K562 (cell line): Measurements from ENCODE around the gene JMJD1C. TPM values are rescaled to one million over a fixed set of nuclear protein-coding genes. Genes with fewer than 3 reads are reported as not detected.

ENCODE experiments used
- ATAC-seq: fragments of 200-7000 bp; cut with Tn5 transposase; 3 replicates; pipeline ENCODE4 v1.9.1; 2020; ENCODE audit warnings: moderate library complexity
- BruUV-seq: library from RNA; stranded (reverse); fragments of 400-500 nt; replicated peaks from 2 replicates; lab custom pipeline; 2021; lab: Mats Ljungman, UMichigan
- CTCF ChIA-PET: fragments of 300-600 bp; formaldehyde crosslinking; extraction: SDS; loops from one replicate; lab custom pipeline; 2021; ENCODE audit warnings: low intra/inter-chr PET ratio; lab: Yijun Ruan, JAX
- POLR2A ChIA-PET: fragments of 300-600, 350-650 bp; sonication (Branson Sonifier 250); formaldehyde crosslinking; extraction: SDS; loops from one replicate; lab custom pipeline; 2021; ENCODE audit warnings: antibody characterized with exemption, inconsistent platforms; lab: Yijun Ruan, JAX
- DNase-seq, 4 experiments: peaks; one replicate each; pipeline versions ENCODE4 v3.0.0 to v3.0.0-alpha.2; 2011 to 2018; ENCODE audit warnings: low spot score in 3 of 4, mixed read lengths in 3 of 4; ENCODE audit errors: extremely low read depth in 1 of 4
- FAIRE-seq: peaks from 2 replicates; lab custom pipeline; 2011; peaks lifted over from hg19 to GRCh38; lab: Jason Lieb, UNC
- H2AFZ ChIP-seq: 2 replicates; pipeline ENCODE4 v1.6.0; 2011; ENCODE audit warnings: low read depth, low read length, control low read depth, inconsistent platforms
- H3K27ac ChIP-seq: fragments of 200-600 bp; 3 replicates; pipeline ENCODE4 v1.8.0; 2011; ENCODE audit warnings: low read depth, mild to moderate bottlenecking, control low read depth, inconsistent platforms, low read length, moderate library complexity, mixed read lengths; ENCODE audit errors: extremely low read depth
- H3K27me3 ChIP-seq, 2 experiments: fragments of 300-600 bp in 1 of 2; 2 replicates in 1 of 2; 3 replicates in 1 of 2; pipeline versions ENCODE4 v1.6.0 to v1.8.0; 2011; ENCODE audit warnings: inconsistent platforms in 2 of 2, low read length in 2 of 2, mild to moderate bottlenecking in 1 of 2, mixed read lengths in 1 of 2, moderate library complexity in 1 of 2; ENCODE audit not compliant: control insufficient read depth in 2 of 2, insufficient read depth in 2 of 2
- H3K36me3 ChIP-seq: fragments of 300-600 bp; 3 replicates; pipeline ENCODE4 v1.8.0; 2011; ENCODE audit warnings: mild to moderate bottlenecking, low read length, inconsistent platforms; ENCODE audit not compliant: control insufficient read depth, insufficient read depth
- H3K4me1 ChIP-seq, 2 experiments: fragments of 200-600 bp in 1 of 2; replicated peaks in 1 of 2; 2 replicates in 1 of 2; 3 replicates in 1 of 2; pipeline versions ENCODE4 v1.5.1 to v1.8.0; 2011; ENCODE audit warnings: inconsistent platforms in 2 of 2, low read length in 2 of 2, mild to moderate bottlenecking in 1 of 2, mixed read lengths in 1 of 2, moderate library complexity in 1 of 2; ENCODE audit not compliant: control insufficient read depth in 2 of 2, insufficient read depth in 2 of 2
- H3K4me2 ChIP-seq: 2 replicates; pipeline ENCODE4 v1.6.1; 2011; ENCODE audit warnings: low read length, control low read depth, inconsistent platforms, mixed read lengths; ENCODE audit not compliant: insufficient read depth
- H3K4me3 ChIP-seq: fragments of 200-600 bp; sonication (generic), shearing (Covaris generic); 2 replicates; pipeline ENCODE4 v1.5.1; 2016; ENCODE audit warnings: control low read depth, inconsistent platforms
- H3K79me2 ChIP-seq: fragments of 200-600 bp; 3 replicates; pipeline ENCODE4 v1.8.0; 2011; ENCODE audit warnings: low read length, inconsistent platforms; ENCODE audit not compliant: control insufficient read depth, insufficient read depth
- H3K9ac ChIP-seq, 2 experiments: 2 replicates each; pipeline versions ENCODE4 v1.6.0 to v1.6.1; 2011; ENCODE audit warnings: low read depth in 2 of 2, low read length in 2 of 2, control low read depth in 1 of 2, inconsistent platforms in 1 of 2, mild to moderate bottlenecking in 1 of 2, mixed read lengths in 1 of 2; ENCODE audit not compliant: insufficient read depth in 1 of 2
- H3K9me1 ChIP-seq: one replicate; pipeline ENCODE4 v1.6.0; 2011; ENCODE audit warnings: inconsistent platforms, mild to moderate bottlenecking, low read length, moderate library complexity; ENCODE audit not compliant: control insufficient read depth, insufficient read depth
- H3K9me3 ChIP-seq: replicated peaks from 2 replicates; pipeline ENCODE4 v1.5.1; 2011; ENCODE audit warnings: low read depth, low read length, inconsistent platforms; ENCODE audit not compliant: control insufficient read depth, insufficient read depth
- H4K20me1 ChIP-seq: replicated peaks from 2 replicates; pipeline ENCODE4 v1.6.1; 2011; ENCODE audit warnings: low read length, inconsistent platforms, mixed read lengths; ENCODE audit not compliant: control insufficient read depth, insufficient read depth
- ARID1B ChIP-seq: fragments of 450-650 bp; IDR thresholded peaks from 2 replicates; pipeline ENCODE4 v1.6.1; 2016; ENCODE audit warnings: antibody characterized with exemption, mild to moderate bottlenecking, inconsistent platforms
- CBFA2T3 ChIP-seq: fragments of 450-650 bp; IDR thresholded peaks from 2 replicates; pipeline ENCODE4 v1.6.1; 2017
- FOXK1 ChIP-seq: sonication (generic); formaldehyde crosslinking; IDR thresholded peaks from 2 replicates; pipeline ENCODE4 v1.8.0; 2022; ENCODE audit warnings: missing genetic modification reagents, mild to moderate bottlenecking, borderline replicate concordance
- HDAC3 ChIP-seq: fragments of 450-650 bp; IDR thresholded peaks from 2 replicates; pipeline ENCODE4 v1.6.1; 2018; ENCODE audit warnings: borderline replicate concordance, mild to moderate bottlenecking, moderate library complexity; ENCODE audit not compliant: partially characterized antibody
- POU5F1 ChIP-seq: fragments of 150-350 bp; IDR thresholded peaks from 2 replicates; pipeline ENCODE4 v1.6.1; 2014; ENCODE audit warnings: borderline replicate concordance, low read length, low read depth, mild to moderate bottlenecking; ENCODE audit not compliant: partially characterized antibody
- TAL1 ChIP-seq: fragments of 450-650 bp; IDR thresholded peaks from 2 replicates; pipeline ENCODE4 v1.6.1; 2016; ENCODE audit warnings: mild to moderate bottlenecking
- ZNF445 ChIP-seq: fragments of 250-450 bp; sonication (Bioruptor Pico); IDR thresholded peaks from 2 replicates; pipeline ENCODE4 v1.4.0; 2020; ENCODE audit warnings: low read depth, mild to moderate bottlenecking, moderate library complexity
- ZZZ3 ChIP-seq: fragments of 450-650 bp; IDR thresholded peaks from 2 replicates; pipeline ENCODE4 v1.6.1; 2016; ENCODE audit warnings: antibody characterized with exemption, mild to moderate bottlenecking, moderate library complexity
- WGBS: fragments of 100-300 bp; shearing (Covaris generic); methylation state at CpG from one replicate; pipeline ENCODE4 v1.1.6; 2016; ENCODE audit warnings: low coverage, mixed read lengths; ENCODE audit not compliant: insufficient coverage; ENCODE audit errors: missing lambda C conversion rate; 5-methylcytosine and 5-hydroxymethylcytosine counted together
- in situ Hi-C: fragments of 300-500 bp; cut with MboI; formaldehyde crosslinking; loops from 4 replicates; pipeline ENCODE4 v1.15.0; 2018; ENCODE audit warnings: inconsistent platforms, mixed read lengths
- intact Hi-C: fragments of 100-400 bp; cut with micrococcal nuclease; formaldehyde crosslinking; loops from 2 replicates; pipeline ENCODE4 v1.14.2; 2022
- polyA plus RNA-seq, 8 experiments: library from polyadenylated mRNA; depleted of rRNA in 4 of 8; stranded (reverse) in 5 of 8; unstranded in 3 of 8; fragments of >200 nt; fragmentation: Nextera tagmentation in 2 of 8; fragmentation: Illumina TruSeq in 1 of 8; extraction: Ambion mirVana in 2 of 8; extraction: Trizol in 1 of 8; gene quantifications; 2 replicates each; pipeline versions ENCODE4 v1.2.1 to v1.2.3, GENCODE V29; 2011 to 2014; ENCODE audit warnings: inconsistent platforms in 1 of 8, missing spikeins in 1 of 8
- total RNA-seq, 7 experiments: library from RNA; depleted of rRNA in 6 of 7; stranded (reverse); fragments of >200 nt in 6 of 7; fragmentation: Illumina TruSeq in 2 of 7; extraction: Trizol in 2 of 7; gene quantifications; 2 replicates each; pipeline versions ENCODE4 v1.2.1 to v1.2.3, GENCODE V29; 2011 to 2021; ENCODE audit warnings: low replicate concordance in 1 of 7
- TF ChIP-seq, protein P1 (sequence below): IDR thresholded peaks from 2 replicates; pipeline ENCODE4 v1.6.1; 2012; ENCODE audit warnings: low read depth, low read length, improper control_type of control experiment, borderline replicate concordance
- TF ChIP-seq, protein P2 (sequence below), 2 experiments: fragments of 450-650 bp in 1 of 2; sonication (generic) in 1 of 2; formaldehyde crosslinking; conservative IDR thresholded peaks; 2 replicates each; pipeline versions ENCODE4 v1.4.0 to v1.8.1; 2020 to 2022; ENCODE audit warnings: mild to moderate bottlenecking in 1 of 2, missing genetic modification reagents in 1 of 2
- TF ChIP-seq, protein P3 (sequence below): fragments of 250-450 bp; sonication (Bioruptor Pico); IDR thresholded peaks from 2 replicates; pipeline ENCODE4 v1.8.0; 2022; ENCODE audit warnings: moderate library complexity, mild to moderate bottlenecking, inconsistent platforms

JMJD1C gene
- total and polyA plus RNA-seq, 9 of the 15 experiments (the other 6 are each of a cell fraction or from before 2014, with no cell fraction given), result 25.3 to 68.0 (median 47.2) TPM

DNA sequence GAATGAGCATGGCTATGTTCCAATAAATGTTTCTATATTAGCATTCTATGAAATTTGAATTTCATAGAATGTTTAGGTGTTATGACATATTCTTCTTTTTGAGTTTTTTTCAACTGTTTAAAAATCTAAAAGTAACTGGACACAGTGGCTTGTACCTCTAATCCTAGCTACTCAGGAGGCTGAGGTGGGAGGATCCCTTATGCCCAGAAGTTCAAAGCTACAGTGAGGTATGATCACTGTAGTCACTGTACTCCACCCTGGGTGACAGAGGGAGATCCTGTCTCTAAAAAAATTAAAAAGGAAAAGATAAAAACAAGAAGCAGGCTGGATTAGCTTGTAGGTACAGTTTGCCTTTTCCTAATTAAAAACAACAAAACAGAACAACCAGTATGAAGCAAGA is 237.5 kb downstream of the JMJD1C start:
- H3K4me1 ChIP-seq, result peaks cover 10 to 22% of the 10 kb centered on the region in 2 experiments
- no peaks in the 10 kb centered on the region for H3K27me3 ChIP-seq
- no peak overlapping the region for H3K9ac ChIP-seq
- CTCF ChIA-PET, result no interaction called here
- intact Hi-C loops, result no loop called here
- BruUV-seq, result no TSS peak
- no peak overlapping the region for H3K27ac ChIP-seq
- H3K4me3 ChIP-seq, result no peak overlapping the region
- H3K79me2 ChIP-seq, result peaks cover 90% of the 10 kb centered on the region
- POLR2A ChIA-PET, result interaction anchor here (0.9 to 1.7 kb wide), 4 partner anchors 8 to 25 kb away, joined by 3 to 7 read pairs (median 4); no protein-coding TSS in a partner anchor
- no peaks in the 10 kb centered on the region for H3K36me3 ChIP-seq
- H2AFZ ChIP-seq, result no peak overlapping the region
- FAIRE-seq, result peak; percentile 59
- DNase-seq, result peak in 1 of 4 experiments; percentile 58
- in situ Hi-C loops, result no loop called here
- ATAC-seq, result peak; percentile 77
- H3K4me2 ChIP-seq, result no peak overlapping the region
- TF ChIP-seq ARID1B (peak; percentile 34; the same call in 1 of the 2 replicates), ZNF445 (CRISPR knock-in tag) (no peak), HDAC3 (peak; percentile 20)
- no peaks in the 10 kb centered on the region for H3K9me1 ChIP-seq
- H4K20me1 ChIP-seq, result no peaks in the 10 kb centered on the region
- H3K9me3 ChIP-seq, result no peaks in the 10 kb centered on the region

DNA sequence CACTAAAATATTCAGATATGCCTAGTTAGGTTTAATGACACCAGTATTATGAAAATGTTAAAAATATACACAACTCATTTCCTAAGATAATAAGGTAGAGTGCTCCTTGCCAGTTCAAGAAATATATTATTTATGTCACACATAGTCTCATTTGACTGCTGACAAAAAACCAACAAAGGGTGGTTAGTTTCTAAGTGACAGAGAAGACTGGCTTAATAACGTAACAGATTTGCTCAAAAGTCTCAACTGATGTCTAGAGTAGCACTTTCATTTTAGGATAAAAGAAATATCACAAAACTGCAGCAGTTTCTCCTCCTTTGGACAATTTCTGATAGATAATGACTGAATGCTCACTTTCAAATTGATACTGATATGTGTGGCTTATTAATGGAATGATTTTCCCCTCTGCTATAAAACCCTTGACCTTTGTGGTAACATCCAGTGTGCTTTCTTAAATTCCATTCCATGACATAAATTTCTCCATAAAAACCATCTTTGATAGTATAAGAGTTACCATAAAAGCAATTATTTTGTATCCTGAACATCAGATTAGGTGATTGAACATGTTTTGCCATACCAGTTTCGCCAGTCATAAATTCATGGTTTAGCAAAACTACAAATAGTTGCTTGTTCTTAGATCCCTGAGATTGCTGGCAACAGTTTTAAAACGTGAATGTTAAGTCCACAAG is 238.4 kb downstream of the JMJD1C start:
- Histone ChIP-seq H3K4me1 (peaks cover 10 to 22% of the 10 kb centered on the region in 2 experiments), H3K36me3 (no peaks in the 10 kb centered on the region), H3K79me2 (peaks cover 87% of the 10 kb centered on the region), H3K27ac (no peak overlapping the region), H3K4me3 (no peak overlapping the region), H3K9me1 (no peaks in the 10 kb centered on the region), H2AFZ (no peak overlapping the region), H4K20me1 (no peaks in the 10 kb centered on the region), H3K9me3 (no peaks in the 10 kb centered on the region), H3K4me2 (no peak overlapping the region), H3K9ac (no peak overlapping the region), H3K27me3 (no peaks in the 10 kb centered on the region)
- BruUV-seq, result no TSS peak
- in situ Hi-C loops (no loop called here), intact Hi-C loops (no loop called here)
- FAIRE-seq (no peak), DNase-seq (no peak), ATAC-seq (no peak)
- CTCF ChIA-PET, result interaction anchor here (0.6 kb wide), 1 partner anchor 84 kb away, joined by 3 read pairs; no protein-coding TSS in a partner anchor
- POLR2A ChIA-PET, result interaction anchor here (0.9 to 1.7 kb wide), 6 partner anchors 9 to 25 kb away, joined by 3 to 7 read pairs (median 3); no protein-coding TSS in a partner anchor
- 57% methylated on average over 3 of the region's 3 CpGs for WGBS
- TF ChIP-seq, protein P1, sequence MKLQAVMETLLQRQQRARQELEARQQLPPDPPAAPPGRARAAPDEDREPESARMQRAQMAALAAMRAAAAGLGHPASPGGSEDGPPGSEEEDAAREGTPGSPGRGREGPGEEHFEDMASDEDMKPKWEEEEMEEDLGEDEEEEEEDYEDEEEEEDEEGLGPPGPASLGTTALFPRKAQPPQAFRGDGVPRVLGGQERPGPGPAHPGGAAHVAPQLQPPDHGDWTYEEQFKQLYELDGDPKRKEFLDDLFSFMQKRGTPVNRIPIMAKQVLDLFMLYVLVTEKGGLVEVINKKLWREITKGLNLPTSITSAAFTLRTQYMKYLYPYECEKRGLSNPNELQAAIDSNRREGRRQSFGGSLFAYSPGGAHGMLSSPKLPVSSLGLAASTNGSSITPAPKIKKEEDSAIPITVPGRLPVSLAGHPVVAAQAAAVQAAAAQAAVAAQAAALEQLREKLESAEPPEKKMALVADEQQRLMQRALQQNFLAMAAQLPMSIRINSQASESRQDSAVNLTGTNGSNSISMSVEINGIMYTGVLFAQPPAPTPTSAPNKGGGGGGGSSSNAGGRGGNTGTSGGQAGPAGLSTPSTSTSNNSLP, result no peak
- TF ChIP-seq POU5F1, result no peak
- no peak for TF ChIP-seq FOXK1 (CRISPR knock-in tag)
- TF ChIP-seq, protein P2, sequence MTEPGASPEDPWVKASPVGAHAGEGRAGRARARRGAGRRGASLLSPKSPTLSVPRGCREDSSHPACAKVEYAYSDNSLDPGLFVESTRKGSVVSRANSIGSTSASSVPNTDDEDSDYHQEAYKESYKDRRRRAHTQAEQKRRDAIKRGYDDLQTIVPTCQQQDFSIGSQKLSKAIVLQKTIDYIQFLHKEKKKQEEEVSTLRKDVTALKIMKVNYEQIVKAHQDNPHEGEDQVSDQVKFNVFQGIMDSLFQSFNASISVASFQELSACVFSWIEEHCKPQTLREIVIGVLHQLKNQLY (CRISPR knock-in tag; conservative IDR thresholded peaks at IDR 0.05), result no peak
- TF ChIP-seq TAL1, result no peak
- no peak for TF ChIP-seq ZZZ3
- TF ChIP-seq, protein P3, sequence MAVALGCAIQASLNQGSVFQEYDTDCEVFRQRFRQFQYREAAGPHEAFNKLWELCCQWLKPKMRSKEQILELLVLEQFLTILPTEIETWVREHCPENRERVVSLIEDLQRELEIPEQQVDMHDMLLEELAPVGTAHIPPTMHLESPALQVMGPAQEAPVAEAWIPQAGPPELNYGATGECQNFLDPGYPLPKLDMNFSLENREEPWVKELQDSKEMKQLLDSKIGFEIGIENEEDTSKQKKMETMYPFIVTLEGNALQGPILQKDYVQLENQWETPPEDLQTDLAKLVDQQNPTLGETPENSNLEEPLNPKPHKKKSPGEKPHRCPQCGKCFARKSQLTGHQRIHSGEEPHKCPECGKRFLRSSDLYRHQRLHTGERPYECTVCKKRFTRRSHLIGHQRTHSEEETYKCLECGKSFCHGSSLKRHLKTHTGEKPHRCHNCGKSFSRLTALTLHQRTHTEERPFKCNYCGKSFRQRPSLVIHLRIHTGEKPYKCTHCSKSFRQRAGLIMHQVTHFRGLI (CRISPR knock-in tag), result no peak
- TF ChIP-seq CBFA2T3, result no peak
